Hepatocyte (in vitro differentiated cells): ENCODE measurements around the gene KIAA1755.

ENCODE experiments used
- EZH2 ChIP-seq: fragments of 200-600 bp; sonication (generic); IDR thresholded peaks from 2 replicates; pipeline ENCODE4 v1.6.1; 2016; ENCODE audit warnings: antibody characterized with exemption, mild to moderate bottlenecking, borderline replicate concordance
- EZH2phosphoT487 ChIP-seq: fragments of 200-600 bp; sonication (generic); IDR thresholded peaks from one replicate; pipeline ENCODE4 v1.6.1; 2018; ENCODE audit warnings: antibody characterized with exemption, mild to moderate bottlenecking, low read depth, moderate library complexity; ENCODE audit not compliant: unreplicated experiment, severe bottlenecking
- TF ChIP-seq, protein P1 (sequence below): fragments of 200-600 bp; sonication (generic); IDR thresholded peaks from 2 replicates; pipeline ENCODE4 v1.5.1; 2016; ENCODE audit warnings: antibody characterized with exemption, mild to moderate bottlenecking; ENCODE audit not compliant: poor library complexity

DNA sequence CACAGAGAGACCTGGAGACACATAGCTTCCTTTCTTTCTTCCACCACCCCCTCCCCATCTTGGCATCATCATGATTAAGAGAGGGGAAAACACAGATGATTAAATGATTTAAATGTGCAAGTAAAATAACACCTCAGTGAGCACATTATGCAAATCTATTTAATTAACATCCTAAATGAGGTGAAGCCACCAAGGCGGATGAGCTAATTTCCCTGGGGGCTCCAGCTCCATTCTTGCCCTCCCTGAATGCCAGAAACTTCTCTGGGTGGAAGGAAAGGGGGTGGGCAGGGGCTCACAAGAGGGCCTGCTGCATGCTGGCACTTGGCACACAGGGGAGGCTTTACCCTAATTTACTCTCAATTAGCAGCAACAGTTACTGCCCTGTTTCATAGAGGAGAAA is 62.9 kb downstream of the KIAA1755 start:
- TF ChIP-seq, protein P1, sequence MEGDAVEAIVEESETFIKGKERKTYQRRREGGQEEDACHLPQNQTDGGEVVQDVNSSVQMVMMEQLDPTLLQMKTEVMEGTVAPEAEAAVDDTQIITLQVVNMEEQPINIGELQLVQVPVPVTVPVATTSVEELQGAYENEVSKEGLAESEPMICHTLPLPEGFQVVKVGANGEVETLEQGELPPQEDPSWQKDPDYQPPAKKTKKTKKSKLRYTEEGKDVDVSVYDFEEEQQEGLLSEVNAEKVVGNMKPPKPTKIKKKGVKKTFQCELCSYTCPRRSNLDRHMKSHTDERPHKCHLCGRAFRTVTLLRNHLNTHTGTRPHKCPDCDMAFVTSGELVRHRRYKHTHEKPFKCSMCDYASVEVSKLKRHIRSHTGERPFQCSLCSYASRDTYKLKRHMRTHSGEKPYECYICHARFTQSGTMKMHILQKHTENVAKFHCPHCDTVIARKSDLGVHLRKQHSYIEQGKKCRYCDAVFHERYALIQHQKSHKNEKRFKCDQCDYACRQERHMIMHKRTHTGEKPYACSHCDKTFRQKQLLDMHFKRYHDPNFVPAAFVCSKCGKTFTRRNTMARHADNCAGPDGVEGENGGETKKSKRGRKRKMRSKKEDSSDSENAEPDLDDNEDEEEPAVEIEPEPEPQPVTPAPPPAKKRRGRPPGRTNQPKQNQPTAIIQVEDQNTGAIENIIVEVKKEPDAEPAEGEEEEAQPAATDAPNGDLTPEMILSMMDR: no peak
- TF ChIP-seq EZH2: no peak
- TF ChIP-seq EZH2phosphoT487: no peak
